HepG2 (cell line): ENCODE data around the gene DDX19B. TPM values are rescaled to one million over a fixed set of nuclear protein-coding genes. Genes with fewer than 3 reads are reported as not detected.

Source experiments
- BORCS8-MEF2B ChIP-seq: sonication (generic); formaldehyde crosslinking; IDR thresholded peaks from 2 replicates; pipeline ENCODE4 v1.8.0; 2022; ENCODE audit warnings: mild to moderate bottlenecking, missing genetic modification reagents
- DMAP1 ChIP-seq: IDR thresholded peaks from 2 replicates; pipeline ENCODE4 v1.6.1; 2016
- HNF1B ChIP-seq: sonication (generic); formaldehyde crosslinking; IDR thresholded peaks from 2 replicates; pipeline ENCODE4 v1.5.1; 2020; ENCODE audit warnings: mild to moderate bottlenecking, moderate library complexity, missing genetic modification reagents
- MAZ ChIP-seq, 2 experiments: sonication (generic) in 1 of 2; formaldehyde crosslinking in 1 of 2; IDR thresholded peaks; 2 replicates each; pipeline versions ENCODE4 v1.5.0 to v1.6.1; 2012 to 2020; ENCODE audit warnings: low read depth in 2 of 2, mild to moderate bottlenecking in 2 of 2, borderline replicate concordance in 1 of 2, improper control_type of control experiment in 1 of 2, low read length in 1 of 2, missing genetic modification reagents in 1 of 2, moderate library complexity in 1 of 2
- NRL ChIP-seq: sonication (generic); formaldehyde crosslinking; IDR thresholded peaks from 2 replicates; pipeline ENCODE4 v1.5.0; 2020; ENCODE audit warnings: missing genetic modification reagents, mild to moderate bottlenecking, moderate library complexity, borderline replicate concordance
- PHF21A ChIP-seq: sonication (generic); formaldehyde crosslinking; IDR thresholded peaks from 2 replicates; pipeline ENCODE4 v1.5.0; 2020; ENCODE audit warnings: mild to moderate bottlenecking, missing genetic modification reagents
- RBM22 ChIP-seq: fragments of 200-400 bp; formaldehyde crosslinking; optimal IDR thresholded peaks from 2 replicates; pipeline ENCODE3; 2017; ENCODE audit warnings: mild to moderate bottlenecking, low read length, moderate library complexity
- SMAD1 ChIP-seq: sonication (generic); formaldehyde crosslinking; IDR thresholded peaks from 2 replicates; pipeline ENCODE4 v1.4.0; 2020; ENCODE audit warnings: missing genetic modification reagents, low read depth, mild to moderate bottlenecking, borderline replicate concordance
- STAT5B ChIP-seq: sonication (generic); formaldehyde crosslinking; IDR thresholded peaks from 2 replicates; pipeline ENCODE4 v1.4.0; 2020; ENCODE audit warnings: missing genetic modification reagents
- TERF1 ChIP-seq: sonication (generic); formaldehyde crosslinking; IDR thresholded peaks from 2 replicates; pipeline ENCODE4 v1.8.0; 2022; ENCODE audit warnings: mild to moderate bottlenecking, missing genetic modification reagents, moderate library complexity
- THAP7 ChIP-seq: sonication (generic); formaldehyde crosslinking; IDR thresholded peaks from 2 replicates; pipeline ENCODE4 v1.8.1; 2023; ENCODE audit warnings: mild to moderate bottlenecking, missing genetic modification reagents
- TOE1 ChIP-seq: sonication (generic); formaldehyde crosslinking; IDR thresholded peaks from 2 replicates; pipeline ENCODE4 v1.4.0; 2020; ENCODE audit warnings: mild to moderate bottlenecking, missing genetic modification reagents
- ZBTB1 ChIP-seq: sonication (generic); formaldehyde crosslinking; IDR thresholded peaks from 2 replicates; pipeline ENCODE4 v1.4.0; 2020; ENCODE audit warnings: missing genetic modification reagents, borderline replicate concordance
- ZFP1 ChIP-seq: IDR thresholded peaks from 2 replicates; pipeline ENCODE4 v1.6.1; 2016
- ZIK1 ChIP-seq: sonication (generic); formaldehyde crosslinking; IDR thresholded peaks from 2 replicates; pipeline ENCODE4 v1.5.0; 2020; ENCODE audit warnings: mild to moderate bottlenecking, low read depth, missing genetic modification reagents, borderline replicate concordance
- ZNF232 ChIP-seq: sonication (generic); formaldehyde crosslinking; IDR thresholded peaks from 2 replicates; pipeline ENCODE4 v1.4.0; 2020; ENCODE audit warnings: missing genetic modification reagents, borderline replicate concordance
- ZNF333 ChIP-seq: sonication (generic); formaldehyde crosslinking; IDR thresholded peaks from 2 replicates; pipeline ENCODE4 v1.4.0; 2020; ENCODE audit warnings: mild to moderate bottlenecking, missing genetic modification reagents, borderline replicate concordance
- ZNF337 ChIP-seq: sonication (generic); formaldehyde crosslinking; IDR thresholded peaks from 2 replicates; pipeline ENCODE4 v1.5.1; 2020; ENCODE audit warnings: missing genetic modification reagents, low read depth, mild to moderate bottlenecking, borderline replicate concordance
- ZNF430 ChIP-seq: sonication (generic); formaldehyde crosslinking; IDR thresholded peaks from 2 replicates; pipeline ENCODE4 v1.9.0; 2021; ENCODE audit warnings: mild to moderate bottlenecking, missing genetic modification reagents
- ZNF687 ChIP-seq: sonication (generic); formaldehyde crosslinking; IDR thresholded peaks from 2 replicates; pipeline ENCODE4 v1.5.1; 2020; ENCODE audit warnings: mild to moderate bottlenecking, missing genetic modification reagents, moderate library complexity
- ZNF792 ChIP-seq: IDR thresholded peaks from 2 replicates; pipeline ENCODE4 v1.6.1; 2016
- polyA plus RNA-seq, 8 experiments: library from polyadenylated mRNA; depleted of rRNA in 3 of 8; stranded (reverse) in 7 of 8; unstranded in 1 of 8; fragments of >200 nt; fragmentation: Illumina TruSeq in 4 of 8; extraction: Trizol in 4 of 8; gene quantifications; 2 replicates each; pipeline versions ENCODE4 v1.2.1 to v1.2.3, GENCODE V29; 2011 to 2016; ENCODE audit warnings: low read depth in 4 of 8, missing spikeins in 1 of 8, mixed read lengths in 1 of 8; ENCODE audit not compliant: insufficient read depth in 1 of 8
- total RNA-seq, 5 experiments: library from RNA; depleted of rRNA; stranded (reverse); fragments of >200 nt; fragmentation: Illumina TruSeq; extraction: Trizol; gene quantifications; 2 replicates each; pipeline ENCODE4 v1.2.3, GENCODE V29; 2016; ENCODE audit warnings: low read depth in 1 of 5

Gene DDX19B
- total and polyA plus RNA-seq, 2 of the 13 experiments (the other 11 are each of a cell fraction or from before 2014, with no cell fraction given) = 36.2 to 40.0 TPM

- peak; percentile 76; the same call in 1 of the 2 replicates for TF ChIP-seq PHF21A (CRISPR knock-in tag)
- TF ChIP-seq DMAP1 (CRISPR knock-in tag) = peak; percentile 97
- peak; percentile 97 for TF ChIP-seq ZNF333 (CRISPR knock-in tag)
- TF ChIP-seq NRL (CRISPR knock-in tag) = peak; percentile 99
- TF ChIP-seq SMAD1 = peak; percentile 96; the same call in 1 of the 2 replicates
- TF ChIP-seq ZNF792 (CRISPR knock-in tag) = peak; percentile 85
- TF ChIP-seq HNF1B = peak; percentile 75; the same call in 1 of the 2 replicates
- peak; percentile 100 for TF ChIP-seq ZNF687
- peak; percentile 86 for TF ChIP-seq ZFP1
- TF ChIP-seq MAZ (IDR thresholded peaks at IDR 0.05; ENCODE audit: borderline replicate concordance, low read depth, low read length) = no peak
- peak; percentile 97 for TF ChIP-seq MAZ (CRISPR knock-in tag; IDR thresholded peaks at IDR 0.05; ENCODE audit: low read depth)
- no peak for TF ChIP-seq STAT5B (CRISPR knock-in tag)
- TF ChIP-seq THAP7 (CRISPR knock-in tag) = peak; percentile 79; the same call in 1 of the 2 replicates
- TF ChIP-seq ZNF337 = no peak; the same call in 1 of the 2 replicates
- TF ChIP-seq ZBTB1 (CRISPR knock-in tag) = no peak
- no peak for TF ChIP-seq TERF1 (CRISPR knock-in tag)
- peak; percentile 98 for TF ChIP-seq ZNF430 (CRISPR knock-in tag)
- TF ChIP-seq ZNF232 (CRISPR knock-in tag) = peak; percentile 46; the same call in 1 of the 2 replicates
- no peak for TF ChIP-seq RBM22
- TF ChIP-seq ZIK1 (CRISPR knock-in tag) = peak; percentile 85
- TF ChIP-seq BORCS8-MEF2B (CRISPR knock-in tag) = peak; percentile 99
- no peak for TF ChIP-seq TOE1
These were observed at the start of gene DDX19B (continued) for GRCh38 chr16:70298988-70299938.
